Stimulated activated CD4-positive, alpha-beta T cell treated with anti-CD3 and anti-CD28 coated beads, Interleukin-4, amount 100 ng/mL, for 48 hours (primary cell): ENCODE data around the gene DHDH.
"Not testable (repeated sequence)": the region's sequence is repeated elsewhere in the genome, so short reads cannot be mapped to it uniquely, and the experiment has no call there.

Experiments used
- DNase-seq, 2 donors: peaks; one replicate each; pipeline ENCODE4 v3.0.0-alpha.2; 2020; ENCODE audit warnings: low read depth in 2 of 2

Gene DHDH

DNA sequence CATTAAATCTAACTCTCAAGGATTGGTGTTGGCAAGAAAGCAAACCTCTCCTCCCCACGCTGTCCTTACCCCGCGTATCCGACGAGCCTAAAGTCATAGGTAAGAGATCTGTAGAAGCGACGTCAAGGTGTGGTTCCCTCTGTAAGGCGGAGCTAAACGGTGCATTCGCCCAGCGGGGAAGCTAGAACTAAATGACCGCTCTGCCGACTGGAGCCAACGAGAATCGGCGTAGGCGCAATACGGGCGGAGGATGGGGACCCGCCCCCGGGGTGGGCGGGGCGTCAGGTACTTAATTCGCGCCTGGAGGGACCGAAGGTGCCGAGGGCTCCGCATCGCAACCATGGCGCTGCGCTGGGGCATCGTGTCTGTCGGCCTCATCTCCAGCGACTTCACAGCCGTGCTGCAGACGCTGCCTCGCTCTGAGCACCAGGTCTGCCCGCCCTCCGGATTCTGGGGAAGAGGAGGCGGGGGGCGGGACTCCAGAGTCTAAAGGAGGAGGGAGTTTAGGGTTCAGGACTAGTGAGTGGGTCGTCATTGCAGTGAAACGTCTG is at the start of gene DHDH:
DHDH (plus strand) TSS at position 318 of the 551 bp plus-strand sequence; CDS start at position 341, 23 bp downstream.
- peak; percentile 58 to 67 for DNase-seq

DNA sequence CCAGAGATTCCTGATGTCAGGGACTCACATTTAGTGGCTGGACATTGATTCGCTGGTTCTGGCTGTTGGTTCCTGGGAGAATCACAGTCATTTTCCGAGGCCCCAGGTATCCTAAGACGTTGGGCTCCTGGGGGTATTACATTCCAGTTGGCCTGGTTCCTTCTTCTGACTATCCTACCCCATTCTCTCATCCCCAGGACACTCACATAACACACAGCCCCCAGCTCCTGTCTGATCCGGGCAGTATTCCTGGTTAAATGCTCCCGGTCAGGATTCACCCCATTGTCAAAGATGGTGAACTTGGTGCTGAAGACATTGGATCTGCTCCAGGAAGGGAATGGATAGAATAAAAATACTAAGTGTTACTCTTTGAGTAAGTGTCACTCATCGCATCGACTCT is 49.8 kb upstream of the DHDH start:
- DNase-seq, result no peak

DNA sequence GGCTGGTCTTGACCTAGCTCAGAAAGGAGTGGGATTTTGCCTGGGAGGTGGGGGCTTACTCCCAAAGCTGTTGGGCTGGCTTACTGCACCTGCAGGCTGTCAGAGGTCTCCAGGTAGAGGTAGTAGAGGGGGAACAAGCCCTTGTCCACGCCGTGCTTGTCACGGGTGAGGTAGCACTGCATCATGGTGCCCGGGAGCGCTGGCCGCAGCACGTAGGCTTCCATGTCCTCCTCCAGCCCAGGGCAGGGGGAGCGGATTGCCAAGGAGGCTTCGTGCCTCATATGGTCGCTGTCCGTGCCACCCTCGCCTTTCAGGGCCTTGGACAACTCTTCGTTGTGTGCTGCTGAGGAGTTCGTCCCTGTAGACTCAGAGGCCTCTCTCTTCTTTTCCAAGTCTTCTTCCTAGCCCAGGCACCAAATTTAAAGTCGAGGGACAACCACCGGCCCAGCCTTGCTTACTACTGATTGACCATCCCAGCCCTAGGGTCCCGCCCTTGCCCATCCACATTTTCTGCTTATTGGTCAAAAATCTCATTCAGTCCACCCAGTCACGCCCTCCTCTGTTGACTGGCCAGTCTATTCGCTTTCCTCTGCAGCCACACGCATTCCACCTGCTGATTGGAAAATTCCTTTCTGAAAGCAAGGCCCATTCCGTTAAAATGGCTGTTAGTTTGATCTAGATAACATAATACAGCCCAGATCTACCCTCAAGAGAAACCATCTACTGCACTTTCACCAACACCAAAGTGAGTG is 45.5 kb upstream of the DHDH start:
- DNase-seq, result no peak

DNA sequence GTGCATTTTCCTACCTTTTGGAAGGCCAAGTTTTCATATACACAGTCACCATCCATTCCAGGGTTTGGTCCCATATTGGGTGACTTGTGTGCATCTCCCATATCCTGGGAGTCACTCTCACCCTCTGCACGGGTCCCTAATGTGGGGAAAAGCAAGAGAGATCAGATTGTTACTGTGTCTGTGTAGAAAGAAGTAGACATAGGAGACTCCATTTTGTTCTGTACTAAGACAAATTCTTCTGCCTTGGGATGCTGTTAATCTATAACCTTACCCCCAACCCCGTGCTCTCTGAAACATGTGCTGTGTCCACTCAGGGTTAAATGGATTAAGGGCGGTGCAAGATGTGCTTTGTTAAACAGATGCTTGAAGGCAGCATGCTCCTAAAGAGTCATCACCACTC is 44.0 kb upstream of the DHDH start:
- DNase-seq, result not testable (repeated sequence)

DNA sequence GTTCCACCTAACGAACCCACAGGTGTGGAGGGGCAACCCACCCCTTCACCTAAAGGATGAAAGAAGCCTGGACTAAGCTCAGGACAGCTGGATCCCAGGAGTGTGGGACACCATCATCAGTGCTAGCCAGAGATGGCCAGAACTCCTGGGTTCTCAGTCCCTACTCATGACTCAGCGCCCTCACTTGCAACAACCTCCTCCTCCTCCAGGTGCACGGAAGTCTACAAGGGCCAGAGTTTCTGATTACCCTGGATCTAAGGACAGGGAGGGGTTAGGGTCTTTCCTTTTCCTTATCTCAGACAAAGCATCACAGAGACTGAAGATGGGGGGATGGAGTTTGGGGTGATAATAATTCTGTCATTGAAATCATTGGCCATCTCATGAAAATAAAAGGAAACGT is 42.9 kb upstream of the DHDH start:
- no peak for DNase-seq

DNA sequence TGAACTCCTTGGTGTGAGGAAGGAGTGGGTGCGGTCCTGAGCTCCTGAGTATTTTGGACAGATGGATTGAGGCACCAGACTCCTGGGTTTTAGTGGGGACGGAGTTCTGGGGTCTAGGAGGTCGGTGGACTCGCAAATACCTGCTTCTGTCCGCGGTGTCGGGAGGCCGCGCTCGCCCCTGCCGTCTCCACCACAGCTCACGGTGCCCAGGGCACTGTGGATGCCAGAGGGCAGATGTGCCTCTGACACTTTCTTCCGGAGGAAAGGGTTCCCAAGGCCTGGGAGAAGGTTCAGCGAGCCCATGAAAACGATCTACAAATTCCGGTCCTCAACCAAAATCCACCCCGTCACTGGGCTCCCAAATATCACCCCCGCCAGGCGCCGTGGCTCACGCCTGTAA is 38.3 kb upstream of the DHDH start:
- DNase-seq, result no peak

DNA sequence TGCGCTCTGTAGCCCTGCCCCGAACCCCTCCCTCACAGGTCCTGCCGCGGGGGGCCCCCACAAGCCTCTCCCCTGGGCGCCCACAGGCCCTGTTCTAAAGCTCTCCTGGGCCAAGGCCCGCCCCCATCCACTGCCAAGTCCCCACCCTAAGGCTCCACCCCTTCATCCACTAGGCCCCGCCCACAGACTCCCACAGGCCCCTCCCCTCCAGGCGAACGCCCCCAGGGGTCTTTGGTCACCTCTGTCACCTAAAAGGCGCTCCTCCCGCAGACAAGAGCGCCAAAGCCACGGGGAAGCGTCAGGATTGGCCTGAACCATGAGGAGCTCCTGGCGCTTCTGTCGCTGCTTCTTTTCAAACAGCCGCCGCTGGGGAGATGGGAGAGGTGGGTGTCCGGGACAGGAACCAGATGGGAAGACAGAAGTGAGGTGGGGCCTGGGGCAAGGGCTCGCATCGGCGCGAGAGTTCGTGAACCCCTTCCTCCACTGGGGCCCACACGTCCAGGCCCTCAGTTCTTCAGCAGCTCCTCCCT is 37.2 kb upstream of the DHDH start:
- DNase-seq, result peak in 1 of 2 donors; percentile 48

DNA sequence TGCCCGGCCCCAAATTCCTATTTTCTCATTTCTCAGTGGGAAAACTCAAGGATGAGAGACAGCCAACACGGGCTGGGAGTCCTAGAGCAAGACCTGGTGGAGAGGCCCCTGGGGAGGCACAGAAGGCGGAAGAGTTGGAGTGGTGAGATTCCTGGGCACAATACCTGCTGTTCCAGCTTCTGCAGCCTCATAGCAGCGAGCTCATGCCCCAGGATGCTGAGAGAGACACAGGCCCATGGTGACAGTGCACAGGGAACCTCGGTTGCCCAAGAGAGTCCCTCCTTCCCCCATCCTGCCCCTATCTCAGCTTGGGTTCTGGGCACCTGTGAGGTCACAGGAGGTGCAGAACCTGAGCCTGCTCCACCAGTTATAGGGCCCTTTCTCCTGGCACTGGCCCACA is 36.3 kb upstream of the DHDH start:
- DNase-seq, result no peak

DNA sequence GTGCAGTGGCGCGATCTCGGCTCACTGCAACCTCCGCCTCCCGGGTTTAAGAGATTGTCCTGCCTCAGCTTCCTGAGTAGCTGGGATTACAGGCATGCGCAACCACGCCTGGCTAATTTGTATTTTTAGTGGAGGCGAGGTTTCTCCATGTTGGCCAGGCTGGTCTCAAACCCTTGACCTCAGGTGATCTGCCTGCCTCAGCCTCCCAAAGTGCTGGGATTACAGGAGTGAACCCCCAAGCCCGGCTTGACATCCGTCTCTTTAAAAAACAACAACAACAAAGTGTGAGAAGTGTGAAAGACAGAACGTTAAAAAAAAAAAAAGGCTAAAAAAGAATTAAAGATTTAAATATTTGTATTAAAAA is 34.1 kb upstream of the DHDH start:
- not testable (repeated sequence) for DNase-seq

DNA sequence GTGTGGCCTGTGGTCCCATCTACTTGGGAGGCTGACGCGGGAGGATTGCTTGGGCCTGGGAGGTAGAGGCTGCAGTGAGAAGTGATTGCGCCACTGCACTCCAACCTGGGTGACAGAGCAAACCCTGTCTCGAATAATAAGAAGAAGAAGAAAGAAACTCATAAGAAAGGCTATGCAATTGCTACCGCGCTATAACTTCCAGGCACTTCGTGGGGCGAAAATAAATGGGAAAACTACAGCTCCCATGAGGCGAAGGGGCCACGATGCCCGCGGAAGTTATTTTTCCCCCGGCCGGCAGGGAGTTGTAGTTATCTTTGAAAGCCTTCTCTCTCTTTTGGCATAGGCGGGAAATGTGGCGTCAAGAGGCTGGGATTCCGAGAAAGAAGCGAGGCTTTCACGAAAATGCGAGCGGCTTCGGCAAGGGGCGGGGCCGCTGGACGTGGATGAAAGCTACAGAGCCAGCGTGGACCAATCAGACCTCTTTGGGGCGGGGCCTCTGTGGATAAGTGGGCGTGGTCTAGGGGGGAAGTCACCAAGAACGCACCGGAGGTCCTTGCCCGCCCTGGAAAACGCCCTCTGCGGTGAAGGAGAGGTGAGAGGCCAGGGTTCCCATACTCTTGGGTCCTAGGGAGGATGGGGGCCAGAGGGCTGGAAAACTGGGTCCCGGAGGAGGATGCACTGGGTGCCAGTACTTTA is 33.6 kb upstream of the DHDH start, which contains the start of gene NUCB1:
NUCB1 (plus strand) TSS at position 532 of the 696 bp plus-strand sequence. CDS start 485 bp downstream, outside the sequence.
- DNase-seq, result peak; percentile 99

DNA sequence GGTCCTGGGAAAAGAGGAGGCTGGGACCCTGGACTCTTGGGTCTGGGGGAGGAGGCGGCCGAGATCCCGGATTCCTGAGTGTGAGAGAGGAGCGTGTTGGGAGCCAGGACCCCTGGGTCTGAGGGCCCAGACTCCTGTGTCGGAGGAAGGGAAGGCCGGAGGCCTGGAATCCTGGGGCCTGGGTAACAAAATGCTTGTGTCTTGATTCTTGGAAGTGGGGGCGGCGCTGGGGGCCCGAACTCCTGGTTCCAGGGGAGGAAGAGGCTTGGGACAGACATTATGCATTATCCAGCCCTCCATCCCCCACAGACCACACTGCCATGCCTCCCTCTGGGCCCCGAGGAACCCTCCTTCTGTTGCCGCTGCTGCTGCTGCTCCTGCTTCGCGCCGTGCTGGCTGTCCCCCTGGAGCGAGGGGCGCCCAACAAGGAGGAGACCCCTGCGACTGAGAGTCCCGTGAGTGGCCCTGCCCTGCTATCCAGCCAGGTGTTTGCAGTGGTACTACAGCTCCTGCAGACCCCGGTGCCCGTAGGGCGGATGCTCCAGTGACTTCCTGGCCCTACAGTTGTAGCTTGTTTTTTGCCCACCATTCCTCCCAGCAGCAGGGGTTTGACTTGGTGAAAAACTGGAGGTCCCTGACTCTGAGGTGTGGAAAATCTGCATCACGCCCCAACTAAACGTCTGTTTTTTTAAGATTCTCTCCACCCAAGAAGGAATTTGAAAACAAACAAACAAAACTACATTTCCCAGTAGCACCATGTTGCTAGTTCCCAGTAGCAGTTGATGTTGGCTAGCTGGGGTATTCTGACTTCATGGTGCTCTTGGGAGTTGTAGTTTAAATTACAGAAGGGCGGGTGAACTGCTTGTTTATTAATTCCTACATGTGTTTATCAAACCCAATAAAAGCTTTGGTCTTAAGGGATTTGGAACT is 32.8 kb upstream of the DHDH start:
- DNase-seq, result no peak

DNA sequence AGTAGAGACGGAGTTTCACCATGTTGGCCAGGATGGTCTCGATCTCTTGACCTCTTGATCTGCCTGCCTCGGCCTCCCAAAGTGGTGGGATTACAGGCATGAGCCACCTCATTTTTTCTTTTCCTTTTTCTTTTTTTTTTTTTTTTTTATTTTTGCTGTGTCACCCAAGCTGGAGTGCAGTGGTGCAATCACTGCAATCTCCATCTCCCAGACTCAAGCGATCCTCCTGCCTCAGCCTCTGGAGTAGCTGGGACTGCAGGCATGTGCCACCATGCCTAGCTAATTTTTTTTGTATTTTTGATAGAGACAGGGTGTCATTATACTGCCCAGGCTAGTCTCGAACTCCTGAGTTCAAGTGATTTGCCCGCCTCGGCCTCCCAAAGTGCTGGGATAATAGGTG is 31.2 kb upstream of the DHDH start:
- not testable (repeated sequence) for DNase-seq

DNA sequence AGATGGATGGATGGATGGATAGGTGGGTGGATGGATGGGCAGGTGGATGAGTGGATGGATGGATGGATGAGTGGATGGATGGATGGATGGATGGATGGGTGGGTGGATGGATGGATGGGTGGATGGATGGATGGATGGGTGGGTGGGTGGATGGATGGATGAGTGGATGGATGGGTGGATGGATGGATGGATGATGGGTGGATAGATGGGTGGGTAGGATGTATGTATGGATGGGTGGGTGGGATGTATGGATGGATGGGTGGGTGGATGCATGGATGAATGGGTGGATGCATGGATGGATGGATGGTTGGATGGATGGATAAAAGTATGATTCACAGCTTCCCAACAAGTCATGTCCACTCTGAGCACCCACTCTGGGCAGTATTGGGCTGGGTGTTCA is 29.7 kb upstream of the DHDH start:
- not testable (repeated sequence) for DNase-seq

DNA sequence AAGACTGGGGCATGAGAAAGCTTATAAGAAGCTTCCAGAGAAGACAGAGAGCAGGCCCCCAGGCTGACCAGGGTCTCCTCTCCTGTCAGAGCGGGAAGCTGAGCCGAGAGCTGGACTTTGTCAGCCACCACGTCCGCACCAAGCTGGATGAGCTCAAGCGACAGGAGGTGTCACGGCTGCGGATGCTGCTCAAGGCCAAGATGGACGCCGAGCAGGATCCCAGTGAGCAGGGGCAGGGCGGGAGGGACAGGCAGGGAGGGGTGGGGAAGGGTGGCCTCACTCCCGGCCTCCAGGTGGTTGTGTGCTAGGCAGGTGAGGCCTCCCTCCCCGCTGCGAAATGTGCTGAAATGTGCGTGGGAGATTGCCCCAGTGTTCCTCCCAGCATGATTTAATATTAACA is 27.8 kb upstream of the DHDH start:
- no peak for DNase-seq

DNA sequence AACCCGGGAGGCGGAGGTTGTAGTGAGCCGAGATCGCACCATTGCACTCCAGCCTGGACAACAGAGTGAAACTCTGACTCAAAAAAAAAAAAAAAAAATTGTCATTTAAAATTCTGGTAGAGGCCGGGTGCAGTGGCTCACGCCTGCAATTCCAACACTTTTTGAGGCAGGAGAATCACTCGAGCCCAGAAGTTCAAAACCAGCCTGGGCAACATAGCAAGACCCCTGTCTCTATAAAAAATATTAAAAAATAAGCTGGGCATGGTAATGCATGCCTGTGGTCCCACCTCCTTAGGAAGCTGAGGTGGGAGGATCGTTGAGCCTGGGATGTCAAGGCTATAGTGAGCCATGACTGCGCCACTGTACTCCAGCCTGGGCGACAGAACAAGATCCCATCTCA is 27.2 kb upstream of the DHDH start:
- no peak for DNase-seq

DNA sequence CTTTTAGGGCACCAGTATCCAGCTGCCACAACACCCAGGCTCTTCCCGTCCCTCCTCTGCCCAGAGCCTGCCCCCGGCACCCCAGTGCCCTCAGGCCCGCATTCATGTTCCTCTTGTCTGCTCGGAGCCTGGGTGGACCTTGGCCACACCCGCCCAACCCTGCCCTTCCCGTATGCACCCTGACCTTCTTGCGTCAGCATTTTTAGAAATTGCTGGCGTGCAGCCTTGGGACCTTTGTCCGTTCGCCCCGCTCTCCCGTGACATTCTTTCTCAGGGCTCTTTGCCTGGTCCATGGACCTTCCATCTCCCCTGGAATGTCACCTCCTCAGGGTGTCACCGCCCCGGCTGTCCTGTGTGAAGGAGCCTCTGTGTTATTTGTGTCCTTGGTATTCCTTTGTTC is 25.8 kb upstream of the DHDH start:
- DNase-seq, result no peak

DNA sequence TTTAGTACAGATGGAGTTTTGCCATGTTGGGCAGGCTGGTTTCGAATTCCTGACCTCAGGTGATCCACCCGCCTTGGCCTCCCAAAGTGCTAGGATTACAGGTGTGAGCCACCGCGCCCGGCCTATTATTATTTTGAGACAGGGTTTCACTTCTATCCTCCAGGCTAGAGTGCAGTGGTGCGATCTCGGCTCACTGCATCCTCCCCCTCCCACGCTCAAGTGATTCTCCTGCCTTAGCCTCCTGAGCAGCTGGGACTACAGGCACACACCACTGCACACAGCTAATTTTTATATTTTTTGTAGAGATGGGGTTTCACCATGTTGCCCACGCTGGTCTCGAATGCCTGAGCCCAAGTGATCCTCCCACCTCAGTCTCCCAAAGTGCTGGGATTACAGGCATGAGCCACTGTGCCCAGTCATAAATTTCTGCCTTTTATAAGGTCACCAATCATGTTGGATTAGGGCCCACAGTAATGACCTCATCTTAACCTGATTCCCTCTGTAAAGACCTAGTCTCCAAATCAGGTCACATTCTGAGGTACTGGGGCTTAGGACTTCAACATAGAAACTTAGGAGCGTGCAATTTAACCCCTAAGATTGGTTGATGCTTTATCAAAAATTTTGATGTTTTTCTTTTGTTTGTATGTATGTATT is 23.9 kb upstream of the DHDH start:
- not testable (repeated sequence) for DNase-seq

DNA sequence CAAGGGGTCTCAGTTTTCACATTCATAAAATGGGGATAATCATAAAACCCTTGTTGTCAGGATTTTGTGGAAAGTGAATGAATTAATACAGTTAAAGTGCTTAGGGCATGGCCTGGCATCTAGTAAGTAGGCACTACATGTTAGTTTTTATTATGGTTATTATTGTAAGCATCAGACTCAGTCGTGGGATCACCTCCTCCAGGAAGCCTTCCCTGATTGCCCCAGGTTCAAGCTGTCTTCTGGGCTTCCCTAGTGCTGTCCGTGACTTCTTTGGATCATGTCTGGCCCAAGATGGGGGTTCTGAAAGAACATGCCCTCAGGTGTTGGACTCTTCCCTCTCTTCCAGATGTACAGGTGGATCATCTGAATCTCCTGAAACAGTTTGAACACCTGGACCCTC is 22.7 kb upstream of the DHDH start:
- DNase-seq, result no peak

DNA sequence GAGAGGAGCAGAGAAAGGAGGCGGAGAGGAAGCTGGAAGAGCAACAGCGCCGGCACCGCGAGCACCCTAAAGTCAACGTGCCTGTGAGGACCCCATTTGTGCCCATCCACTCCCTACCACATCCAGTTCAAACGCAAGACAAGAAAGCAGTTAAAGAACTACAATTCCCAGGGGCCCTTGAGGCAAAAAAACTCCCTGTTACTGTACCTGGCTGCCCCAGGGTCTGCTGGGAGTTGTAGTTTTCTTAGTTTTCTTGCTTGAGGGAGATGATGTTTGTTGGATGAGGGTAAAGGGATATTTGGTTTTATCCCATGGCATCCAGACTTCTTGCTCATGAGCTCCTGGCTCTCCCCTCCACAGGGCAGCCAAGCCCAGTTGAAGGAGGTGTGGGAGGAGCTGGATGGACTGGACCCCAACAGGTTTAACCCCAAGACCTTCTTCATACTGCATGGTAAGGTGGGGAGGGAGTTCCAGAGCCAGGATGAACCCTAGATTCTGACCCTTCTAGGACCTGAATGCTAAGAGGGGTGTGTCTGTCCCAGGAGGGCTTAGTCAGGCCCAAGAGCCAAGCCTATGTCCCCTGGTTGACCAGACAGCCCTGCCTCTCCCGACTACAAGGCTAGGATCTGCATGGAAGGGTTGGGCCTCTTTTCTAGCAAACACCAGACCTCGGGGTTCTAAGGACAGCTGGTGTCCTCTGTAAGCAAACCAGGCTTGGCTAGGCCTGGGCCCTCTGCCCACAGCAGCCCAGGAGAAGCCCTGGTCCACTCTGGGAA is 20.2 kb upstream of the DHDH start:
- DNase-seq, result no peak

DNA sequence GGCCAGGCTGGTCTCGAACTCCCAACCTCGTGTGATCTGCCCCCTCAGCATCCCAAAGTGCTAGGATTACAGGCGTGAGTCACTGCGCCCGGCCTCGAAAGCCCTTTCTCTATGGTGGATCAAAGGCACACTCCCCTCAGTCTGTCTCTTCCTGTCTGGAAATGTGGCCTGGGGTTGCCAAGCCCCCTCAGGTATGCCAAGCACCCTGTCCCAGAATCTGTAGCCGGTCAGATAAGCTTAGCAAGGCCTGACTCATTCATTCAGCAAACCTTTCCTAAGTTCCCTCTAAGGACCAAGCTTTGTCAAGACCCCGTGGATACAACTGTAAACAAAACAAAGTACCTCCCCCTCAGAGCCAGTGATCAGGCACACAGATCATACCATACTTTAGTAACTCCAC is 19.3 kb upstream of the DHDH start:
- DNase-seq, result no peak
